Endothelial cell of umbilical vein (primary cell): ENCODE results near the gene CACNA1C.

ENCODE experiments used
- EZH2 ChIP-seq: IDR thresholded peaks from 2 replicates; pipeline ENCODE4 v1.6.1; 2012; ENCODE audit warnings: borderline replicate concordance, low read depth, mild to moderate bottlenecking, moderate library complexity, low read length, inconsistent platforms; ENCODE audit not compliant: severe bottlenecking
- JUN ChIP-seq: IDR thresholded peaks from 2 replicates; pipeline ENCODE4 v1.6.1; 2011; ENCODE audit warnings: borderline replicate concordance, low read depth; ENCODE audit not compliant: insufficient read length, insufficient read depth
- POLR2A ChIP-seq: IDR thresholded peaks from 2 replicates; pipeline ENCODE4 v1.6.1; 2012; ENCODE audit warnings: low read depth, mild to moderate bottlenecking, control low read depth, low read length
- TF ChIP-seq, protein P1 (sequence below), 2 donors: IDR thresholded peaks; 1 replicate in 1 of 2; 2 replicates in 1 of 2; pipeline ENCODE4 v1.5.1; 2011; ENCODE audit warnings: low read length in 2 of 2, mild to moderate bottlenecking in 2 of 2, moderate library complexity in 2 of 2, control low read depth in 1 of 2, inconsistent platforms in 1 of 2, low read depth in 1 of 2; ENCODE audit not compliant: insufficient read depth in 1 of 2; ENCODE audit errors: extremely low read depth in 1 of 2

DNA sequence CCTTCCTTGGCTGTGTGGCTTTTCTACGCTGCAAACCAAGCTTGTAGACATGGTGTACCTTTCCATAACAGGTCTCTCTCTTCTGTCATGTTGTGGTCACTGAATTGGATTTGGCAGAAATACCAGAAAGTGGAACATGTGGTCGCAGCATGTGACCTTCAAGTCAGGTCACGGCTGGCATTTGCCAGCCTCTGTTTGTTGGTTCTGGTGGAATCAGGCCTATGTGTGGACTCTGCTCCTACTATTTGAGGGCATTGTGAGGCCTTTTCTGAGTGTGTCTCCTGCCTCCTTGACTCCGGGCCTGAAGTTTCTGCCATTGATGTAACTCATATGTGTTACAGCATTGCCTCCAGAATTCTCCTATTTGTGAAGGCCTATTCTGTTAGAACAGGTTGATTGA is 116.7 kb downstream of the CACNA1C start:
- TF ChIP-seq, protein P1, sequence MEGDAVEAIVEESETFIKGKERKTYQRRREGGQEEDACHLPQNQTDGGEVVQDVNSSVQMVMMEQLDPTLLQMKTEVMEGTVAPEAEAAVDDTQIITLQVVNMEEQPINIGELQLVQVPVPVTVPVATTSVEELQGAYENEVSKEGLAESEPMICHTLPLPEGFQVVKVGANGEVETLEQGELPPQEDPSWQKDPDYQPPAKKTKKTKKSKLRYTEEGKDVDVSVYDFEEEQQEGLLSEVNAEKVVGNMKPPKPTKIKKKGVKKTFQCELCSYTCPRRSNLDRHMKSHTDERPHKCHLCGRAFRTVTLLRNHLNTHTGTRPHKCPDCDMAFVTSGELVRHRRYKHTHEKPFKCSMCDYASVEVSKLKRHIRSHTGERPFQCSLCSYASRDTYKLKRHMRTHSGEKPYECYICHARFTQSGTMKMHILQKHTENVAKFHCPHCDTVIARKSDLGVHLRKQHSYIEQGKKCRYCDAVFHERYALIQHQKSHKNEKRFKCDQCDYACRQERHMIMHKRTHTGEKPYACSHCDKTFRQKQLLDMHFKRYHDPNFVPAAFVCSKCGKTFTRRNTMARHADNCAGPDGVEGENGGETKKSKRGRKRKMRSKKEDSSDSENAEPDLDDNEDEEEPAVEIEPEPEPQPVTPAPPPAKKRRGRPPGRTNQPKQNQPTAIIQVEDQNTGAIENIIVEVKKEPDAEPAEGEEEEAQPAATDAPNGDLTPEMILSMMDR (IDR thresholded peaks at IDR 0.05; ENCODE audit: extremely low read depth in 1 of 2, insufficient read depth in 1 of 2, low read depth in 1 of 2, low read length in 2 of 2) = no peak
- TF ChIP-seq EZH2 (no peak), POLR2A (no peak), JUN (no peak)
